GM12865 (cell line): ENCODE results near the gene OPCML.

Source experiments
- DNase-seq: peaks from one replicate; pipeline ENCODE4 v3.0.0; 2010; ENCODE audit warnings: low read depth
- H3K4me3 ChIP-seq: 2 replicates; pipeline ENCODE4 v1.5.1; 2011; ENCODE audit warnings: mild to moderate bottlenecking, low read depth, low read length, control low read depth
- TF ChIP-seq, protein P1 (sequence below): IDR thresholded peaks from 2 replicates; pipeline ENCODE4 v1.5.1; 2011; ENCODE audit warnings: low read length, control low read depth, low read depth, inconsistent platforms; ENCODE audit not compliant: insufficient read depth; ENCODE audit errors: missing control alignments

OPCML gene

DNA sequence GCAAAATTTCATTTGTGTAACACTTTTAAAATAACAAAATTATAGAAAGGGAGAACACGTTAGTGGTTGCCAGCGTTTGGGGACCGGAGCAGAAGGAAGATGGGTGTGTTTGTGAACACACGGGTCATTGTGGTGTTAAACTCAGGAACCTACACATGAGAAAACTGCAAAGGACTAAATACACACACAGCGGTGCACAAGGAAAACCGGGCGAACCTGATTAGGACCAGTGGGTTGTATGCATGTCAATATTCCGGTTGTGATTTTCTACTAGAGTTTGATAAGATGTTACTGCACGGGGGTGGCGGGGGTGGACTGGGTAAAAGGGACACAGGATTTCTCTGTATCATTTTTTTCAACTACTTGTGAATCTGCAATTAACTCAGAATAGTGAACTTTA is 351.2 kb downstream of the OPCML start:
- TF ChIP-seq, protein P1, sequence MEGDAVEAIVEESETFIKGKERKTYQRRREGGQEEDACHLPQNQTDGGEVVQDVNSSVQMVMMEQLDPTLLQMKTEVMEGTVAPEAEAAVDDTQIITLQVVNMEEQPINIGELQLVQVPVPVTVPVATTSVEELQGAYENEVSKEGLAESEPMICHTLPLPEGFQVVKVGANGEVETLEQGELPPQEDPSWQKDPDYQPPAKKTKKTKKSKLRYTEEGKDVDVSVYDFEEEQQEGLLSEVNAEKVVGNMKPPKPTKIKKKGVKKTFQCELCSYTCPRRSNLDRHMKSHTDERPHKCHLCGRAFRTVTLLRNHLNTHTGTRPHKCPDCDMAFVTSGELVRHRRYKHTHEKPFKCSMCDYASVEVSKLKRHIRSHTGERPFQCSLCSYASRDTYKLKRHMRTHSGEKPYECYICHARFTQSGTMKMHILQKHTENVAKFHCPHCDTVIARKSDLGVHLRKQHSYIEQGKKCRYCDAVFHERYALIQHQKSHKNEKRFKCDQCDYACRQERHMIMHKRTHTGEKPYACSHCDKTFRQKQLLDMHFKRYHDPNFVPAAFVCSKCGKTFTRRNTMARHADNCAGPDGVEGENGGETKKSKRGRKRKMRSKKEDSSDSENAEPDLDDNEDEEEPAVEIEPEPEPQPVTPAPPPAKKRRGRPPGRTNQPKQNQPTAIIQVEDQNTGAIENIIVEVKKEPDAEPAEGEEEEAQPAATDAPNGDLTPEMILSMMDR: no peak
- no peak for DNase-seq
- H3K4me3 ChIP-seq: no peak overlapping the region

DNA sequence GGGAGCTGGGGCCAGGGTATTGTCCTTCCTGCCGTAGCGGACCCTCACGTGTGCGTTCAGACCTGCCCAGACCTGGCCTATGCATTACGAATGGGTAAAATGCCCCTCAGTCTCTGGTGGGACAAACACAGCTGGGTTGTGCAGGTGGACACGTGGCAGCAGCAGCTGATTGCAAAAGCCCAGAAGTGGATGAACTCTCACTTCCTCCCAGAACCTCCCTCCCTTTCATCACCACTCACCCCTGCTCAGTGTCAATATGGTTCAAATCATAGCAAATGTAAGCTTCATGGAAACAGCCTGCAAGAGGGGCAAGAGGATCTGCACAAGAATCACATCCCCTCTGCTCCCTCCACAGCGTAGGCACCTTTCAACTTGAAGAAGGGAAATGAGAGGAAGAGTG is 352.1 kb downstream of the OPCML start:
- TF ChIP-seq, protein P1: no peak
- no peak overlapping the region for H3K4me3 ChIP-seq
- no peak for DNase-seq

DNA sequence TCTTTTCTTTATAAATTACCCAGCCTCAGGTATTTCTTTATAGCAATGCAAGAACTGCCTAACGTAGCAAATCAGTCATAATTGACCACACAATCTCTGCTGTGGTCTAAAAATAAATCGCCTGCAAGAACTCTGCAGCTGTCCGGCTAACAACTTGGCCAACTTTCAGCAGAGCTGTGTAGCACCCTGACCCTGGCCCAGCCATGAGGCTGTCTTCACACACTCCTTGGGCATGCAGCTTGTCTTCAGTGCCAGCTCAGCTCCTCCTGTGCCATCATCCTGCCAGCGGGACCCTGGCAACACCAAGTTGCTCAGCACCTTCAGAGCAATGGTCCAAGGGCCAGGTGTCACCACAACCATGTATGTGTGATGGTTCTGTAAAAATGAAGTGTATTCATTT is 355.6 kb downstream of the OPCML start:
- peak; percentile 13 for DNase-seq
- H3K4me3 ChIP-seq: no peak overlapping the region
- TF ChIP-seq, protein P1: no peak

DNA sequence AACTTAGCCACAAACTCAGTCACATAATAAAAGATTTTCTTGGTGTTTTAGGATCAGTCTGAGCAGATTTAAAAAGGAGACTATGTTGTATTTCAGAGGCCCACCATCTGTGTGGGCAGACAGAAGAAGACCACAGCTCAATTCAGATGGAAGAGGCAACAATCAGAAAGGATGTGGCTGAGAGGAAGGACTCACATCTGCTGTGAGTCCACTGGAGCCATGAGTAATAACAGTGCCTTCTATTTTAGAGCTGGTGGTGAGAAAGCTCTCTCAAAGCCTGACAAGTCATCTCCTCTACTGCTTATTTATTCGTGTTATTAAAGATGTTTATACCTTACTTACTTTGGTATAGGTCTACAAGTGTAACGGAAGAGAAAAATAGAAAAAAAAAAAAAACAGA is 357.2 kb downstream of the OPCML start:
- peak; percentile 62 for DNase-seq
- H3K4me3 ChIP-seq: no peak overlapping the region
- TF ChIP-seq, protein P1: no peak

DNA sequence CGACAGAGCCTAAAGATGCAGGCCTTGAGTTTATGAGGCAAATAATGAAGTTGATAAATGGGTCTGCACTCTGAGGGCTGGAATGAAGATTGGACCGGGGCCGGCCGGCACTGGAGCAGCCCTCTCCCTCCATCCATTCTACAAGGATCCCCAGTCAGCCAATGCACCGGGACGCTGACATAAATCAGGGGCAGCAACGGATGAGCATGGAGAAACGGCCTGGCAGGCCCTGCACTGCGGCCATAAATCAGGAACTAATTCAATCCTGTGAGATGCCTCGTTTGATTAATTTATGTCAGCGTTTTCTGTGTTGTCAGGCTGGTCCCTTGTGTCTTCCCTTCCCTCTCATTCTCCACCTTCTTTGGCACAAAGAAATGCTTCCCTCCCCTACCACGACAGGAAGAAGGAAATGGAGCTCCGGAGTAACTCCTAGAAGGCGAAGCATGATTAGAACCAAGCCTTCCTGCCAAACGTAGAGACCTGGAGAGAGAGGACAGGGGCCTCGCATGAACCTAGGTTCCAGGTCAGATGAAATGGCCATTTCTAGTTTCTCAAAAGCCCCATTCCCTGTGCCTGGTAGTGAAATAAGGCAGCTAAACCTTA is 358.4 kb downstream of the OPCML start:
- no peak for DNase-seq
- no peak overlapping the region for H3K4me3 ChIP-seq
- TF ChIP-seq, protein P1: no peak

GRCh38 chr11:133172349-133172748 is 360.0 kb downstream of the OPCML start:
- DNase-seq: peak; percentile 18
- no peak overlapping the region for H3K4me3 ChIP-seq
- TF ChIP-seq, protein P1: no peak

DNA sequence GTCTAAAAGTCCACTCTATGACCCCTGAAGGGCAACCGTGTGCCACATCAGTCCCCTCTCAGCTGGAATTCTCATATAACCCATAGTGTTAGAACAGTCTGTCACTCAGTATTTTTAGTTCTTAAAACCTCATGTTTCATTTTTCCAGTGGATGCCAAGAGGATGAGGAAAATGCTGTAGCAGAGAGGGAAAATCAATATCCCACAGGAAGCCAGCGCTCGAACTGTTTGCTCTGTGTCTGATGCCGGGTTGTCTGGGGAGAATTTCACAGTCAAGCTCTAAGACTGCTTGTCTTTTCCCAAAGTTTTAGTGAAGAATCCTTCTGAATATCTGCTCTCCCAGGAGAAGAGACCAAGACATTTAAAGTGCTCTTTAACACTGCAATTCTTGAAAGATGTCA is 360.9 kb downstream of the OPCML start:
- TF ChIP-seq, protein P1: no peak
- DNase-seq: no peak
- no peak overlapping the region for H3K4me3 ChIP-seq
